OCI-LY7 (cell line): Measurements from ENCODE around the gene TMEM269. TPM values are rescaled to one million over a fixed set of nuclear protein-coding genes. Genes with fewer than 3 reads are reported as not detected.

Source experiments
- BruUV-seq: library from RNA; stranded (reverse); fragments of 400-500 nt; replicated peaks from 2 replicates; lab custom pipeline; 2021; lab: Mats Ljungman, UMichigan
- CTCF ChIA-PET: fragments of 300-600 bp; sonication (Branson Sonifier 250); formaldehyde crosslinking; loops from one replicate; lab custom pipeline; 2022; ENCODE audit warnings: antibody characterized with exemption; ENCODE audit not compliant: unreplicated experiment; lab: Charles Lee
- POLR2A ChIA-PET: fragments of 300-600 bp; sonication (Branson Sonifier 250); formaldehyde crosslinking; loops from one replicate; lab custom pipeline; 2022; ENCODE audit warnings: antibody characterized with exemption; lab: Charles Lee
- DNase-seq: peaks from one replicate; pipeline ENCODE4 v3.0.0-alpha.2; 2015; ENCODE audit warnings: low spot score
- H2AFZ ChIP-seq: fragments of 200-600 bp; sonication (generic), shearing (Covaris generic); 2 replicates; pipeline ENCODE4 v1.6.1; 2014; ENCODE audit warnings: mild to moderate bottlenecking, antibody characterized with exemption, low read length, moderate library complexity
- H3K27ac ChIP-seq: fragments of 200-600 bp; sonication (generic); 2 replicates; pipeline ENCODE4 v1.5.1; 2014; ENCODE audit warnings: mixed run types, low read depth, mild to moderate bottlenecking, moderate library complexity, low read length, inconsistent platforms; ENCODE audit not compliant: poor library complexity, severe bottlenecking
- H3K36me3 ChIP-seq: fragments of 200-600 bp; sonication (generic); 2 replicates; pipeline ENCODE4 v1.6.1; 2014; ENCODE audit warnings: mild to moderate bottlenecking, antibody characterized with exemption, low read length, moderate library complexity, mixed read lengths; ENCODE audit not compliant: insufficient read depth
- H3K4me1 ChIP-seq: fragments of 200-600 bp; sonication (generic); 2 replicates; pipeline ENCODE4 v1.5.1; 2014; ENCODE audit warnings: mild to moderate bottlenecking, low read length; ENCODE audit not compliant: insufficient read depth, poor library complexity, severe bottlenecking
- H3K4me2 ChIP-seq: fragments of 200-600 bp; sonication (generic); 2 replicates; pipeline ENCODE4 v1.6.1; 2014; ENCODE audit warnings: mild to moderate bottlenecking, low read length
- H3K4me3 ChIP-seq: fragments of 200-600 bp; sonication (generic); 2 replicates; pipeline ENCODE4 v1.5.1; 2014; ENCODE audit warnings: mild to moderate bottlenecking, low read depth, low read length; ENCODE audit not compliant: poor library complexity, severe bottlenecking
- H3K79me2 ChIP-seq: fragments of 200-600 bp; sonication (generic); 2 replicates; pipeline ENCODE4 v1.6.1; 2016; ENCODE audit warnings: low read depth, mild to moderate bottlenecking, low read length, moderate library complexity, mixed read lengths; ENCODE audit not compliant: insufficient read depth
- H3K9me2 ChIP-seq: fragments of 200-600 bp; sonication (generic); 2 replicates; pipeline ENCODE4 v1.6.1; 2016; ENCODE audit warnings: mild to moderate bottlenecking, low read length, mixed read lengths; ENCODE audit not compliant: insufficient read depth
- H3K9me3 ChIP-seq: fragments of 200-600 bp; sonication (generic); 2 replicates; pipeline ENCODE4 v1.6.1; 2014; ENCODE audit warnings: mild to moderate bottlenecking, mixed run types, low read length, mixed read lengths
- H4K20me1 ChIP-seq: fragments of 200-600 bp; sonication (generic); 2 replicates; pipeline ENCODE4 v1.6.1; 2014; ENCODE audit warnings: mild to moderate bottlenecking, antibody characterized with exemption, low read length, moderate library complexity, mixed read lengths; ENCODE audit not compliant: insufficient read depth
- EZH2phosphoT487 ChIP-seq: fragments of 200-600 bp; sonication (generic); IDR thresholded peaks from 2 replicates; pipeline ENCODE4 v1.6.1; 2018; ENCODE audit warnings: low read depth, borderline replicate concordance, mild to moderate bottlenecking, mixed run types, antibody characterized with exemption, low read length, moderate library complexity, mixed read lengths
- intact Hi-C: fragments of 100-400 bp; cut with micrococcal nuclease; formaldehyde crosslinking; loops from one replicate; pipeline ENCODE4 v1.10.0; 2022; ENCODE audit not compliant: unreplicated experiment
- total RNA-seq, 2 experiments: library from RNA; depleted of rRNA in 1 of 2; stranded (reverse); fragments of >200 nt in 1 of 2; shearing (Covaris generic) in 1 of 2; gene quantifications; 2 replicates each; pipeline ENCODE4 v1.2.3, GENCODE V29; 2014 to 2022
- TF ChIP-seq, protein P1 (sequence below): fragments of 200-600 bp; sonication (generic); conservative IDR thresholded peaks from 2 replicates; pipeline ENCODE4 v1.5.1; 2014; ENCODE audit warnings: mild to moderate bottlenecking, antibody characterized with exemption, low read length, moderate library complexity, mixed read lengths

The TMEM269 gene
- total RNA-seq, 2 experiments from 2014 or later: 0.16 to 0.46 TPM

GRCh38 chr1:42835422-42835821 is 50.6 kb downstream of the TMEM269 start:
- POLR2A ChIA-PET: interaction anchor here (0.8 to 1.5 kb wide), 3 partner anchors 11 to 18 kb away, joined by 3 to 4 read pairs (median 3); partner anchors contain the start of gene ZNF691
- TF ChIP-seq, protein P1, sequence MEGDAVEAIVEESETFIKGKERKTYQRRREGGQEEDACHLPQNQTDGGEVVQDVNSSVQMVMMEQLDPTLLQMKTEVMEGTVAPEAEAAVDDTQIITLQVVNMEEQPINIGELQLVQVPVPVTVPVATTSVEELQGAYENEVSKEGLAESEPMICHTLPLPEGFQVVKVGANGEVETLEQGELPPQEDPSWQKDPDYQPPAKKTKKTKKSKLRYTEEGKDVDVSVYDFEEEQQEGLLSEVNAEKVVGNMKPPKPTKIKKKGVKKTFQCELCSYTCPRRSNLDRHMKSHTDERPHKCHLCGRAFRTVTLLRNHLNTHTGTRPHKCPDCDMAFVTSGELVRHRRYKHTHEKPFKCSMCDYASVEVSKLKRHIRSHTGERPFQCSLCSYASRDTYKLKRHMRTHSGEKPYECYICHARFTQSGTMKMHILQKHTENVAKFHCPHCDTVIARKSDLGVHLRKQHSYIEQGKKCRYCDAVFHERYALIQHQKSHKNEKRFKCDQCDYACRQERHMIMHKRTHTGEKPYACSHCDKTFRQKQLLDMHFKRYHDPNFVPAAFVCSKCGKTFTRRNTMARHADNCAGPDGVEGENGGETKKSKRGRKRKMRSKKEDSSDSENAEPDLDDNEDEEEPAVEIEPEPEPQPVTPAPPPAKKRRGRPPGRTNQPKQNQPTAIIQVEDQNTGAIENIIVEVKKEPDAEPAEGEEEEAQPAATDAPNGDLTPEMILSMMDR: no peak
- no peak for TF ChIP-seq EZH2phosphoT487
- intact Hi-C loops: no loop called here
- H3K9me3 ChIP-seq: no peaks in the 10 kb centered on the region
- H3K9me2 ChIP-seq: no peaks in the 10 kb centered on the region
- no TSS peak for BruUV-seq
- H3K4me1 ChIP-seq: no peaks in the 10 kb centered on the region
- CTCF ChIA-PET: no interaction called here
- no peaks in the 10 kb centered on the region for H3K79me2 ChIP-seq
- no peak overlapping the region for H2AFZ ChIP-seq
- no peak for DNase-seq
- H3K27ac ChIP-seq: no peak overlapping the region
- no peak overlapping the region for H3K4me3 ChIP-seq
- H3K36me3 ChIP-seq: no peaks in the 10 kb centered on the region
- no peaks in the 10 kb centered on the region for H4K20me1 ChIP-seq
- no peak overlapping the region for H3K4me2 ChIP-seq

DNA sequence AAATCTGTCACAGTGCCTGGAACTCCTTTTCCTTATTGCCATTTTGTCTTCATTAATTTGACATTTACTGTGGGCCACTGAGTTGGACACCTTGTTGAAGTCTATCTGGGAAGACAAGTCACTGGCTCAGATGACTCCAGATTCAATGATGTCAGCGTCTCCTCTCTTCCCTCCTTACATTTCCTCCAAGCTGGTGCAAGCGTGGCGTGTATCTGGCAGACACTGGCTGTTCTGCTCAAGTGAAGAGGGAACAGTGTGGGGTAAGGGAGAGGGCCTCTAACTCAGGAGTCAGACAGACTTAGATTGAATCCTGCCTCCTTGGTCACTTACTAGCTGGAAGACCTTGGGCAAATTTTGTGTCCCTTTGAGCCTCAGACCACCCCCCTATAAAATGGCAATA is 52.9 kb downstream of the TMEM269 start:
- Histone ChIP-seq H3K79me2 (no peaks in the 10 kb centered on the region), H3K9me3 (no peaks in the 10 kb centered on the region), H2AFZ (no peak overlapping the region), H3K27ac (no peak overlapping the region), H3K9me2 (no peaks in the 10 kb centered on the region), H3K4me3 (no peak overlapping the region), H4K20me1 (no peaks in the 10 kb centered on the region), H3K4me2 (no peak overlapping the region), H3K4me1 (no peaks in the 10 kb centered on the region), H3K36me3 (no peaks in the 10 kb centered on the region)
- no peak for DNase-seq
- TF ChIP-seq EZH2phosphoT487: no peak
- TF ChIP-seq, protein P1: no peak
- POLR2A ChIA-PET: interaction anchor here (1.7 kb wide), 1 partner anchor 11 kb away, joined by 10 read pairs; no protein-coding TSS in a partner anchor
- no TSS peak for BruUV-seq
- intact Hi-C loops: no loop called here
- CTCF ChIA-PET: interaction anchor here (0.5 to 0.8 kb wide), 2 partner anchors 75 to 263 kb away, joined by 3 to 4 read pairs; no protein-coding TSS in a partner anchor

DNA sequence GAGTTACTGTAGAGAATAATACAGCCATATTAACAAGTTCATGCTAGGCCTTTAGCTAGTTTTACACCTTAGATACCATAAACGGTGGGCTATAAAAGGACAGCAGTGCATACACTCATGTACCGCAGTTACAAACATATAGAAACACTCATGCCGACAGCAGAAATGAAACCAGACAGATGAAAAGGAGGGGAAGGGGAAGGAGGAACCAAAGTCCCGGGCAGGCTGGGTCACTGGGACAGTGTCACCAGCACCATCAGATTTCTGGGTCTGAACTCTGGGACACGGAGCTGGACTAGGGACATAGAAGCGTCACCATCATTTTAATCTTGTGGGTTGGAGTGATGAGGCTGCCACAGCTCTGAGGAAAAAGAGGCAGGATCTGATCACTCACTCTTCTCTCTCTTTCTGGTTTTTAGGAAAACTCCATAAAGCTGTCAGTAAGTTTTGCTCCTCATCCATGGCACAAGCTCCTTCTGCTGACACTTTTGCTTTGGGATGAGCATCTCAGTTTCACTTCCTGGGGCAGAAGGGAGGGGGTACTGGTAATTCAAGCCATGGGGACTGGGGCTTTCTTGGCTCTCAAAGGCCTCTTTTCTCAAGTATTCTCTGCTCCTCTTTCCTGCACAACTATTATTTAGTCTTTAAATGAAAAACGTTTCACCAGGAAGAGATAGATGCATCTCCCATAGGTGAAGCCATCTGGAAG is 53.8 kb downstream of the TMEM269 start:
- H2AFZ ChIP-seq: no peak overlapping the region
- H3K9me2 ChIP-seq: no peaks in the 10 kb centered on the region
- no peaks in the 10 kb centered on the region for H3K36me3 ChIP-seq
- no peak overlapping the region for H3K4me2 ChIP-seq
- ChIA-PET POLR2A (interaction anchor here (1.7 kb wide), 1 partner anchor 10 kb away, joined by 10 read pairs; no protein-coding TSS in a partner anchor), CTCF (interaction anchor here (0.8 kb wide), 1 partner anchor 74 kb away, joined by 4 read pairs; no protein-coding TSS in a partner anchor)
- no peaks in the 10 kb centered on the region for H3K9me3 ChIP-seq
- no peak overlapping the region for H3K4me3 ChIP-seq
- H3K79me2 ChIP-seq: no peaks in the 10 kb centered on the region
- no peaks in the 10 kb centered on the region for H4K20me1 ChIP-seq
- DNase-seq: no peak
- TF ChIP-seq EZH2phosphoT487: no peak
- TF ChIP-seq, protein P1: no peak
- H3K27ac ChIP-seq: no peak overlapping the region
- BruUV-seq: no TSS peak
- intact Hi-C loops: no loop called here
- H3K4me1 ChIP-seq: no peaks in the 10 kb centered on the region
